HepG2 (cell line): ENCODE measurements around the gene CD300LG. TPM values are rescaled to one million over a fixed set of nuclear protein-coding genes. Genes with fewer than 3 reads are reported as not detected.

Experiments used
- ATAC-seq: fragments of 200-7000 bp; cut with Tn5 transposase; 3 replicates; pipeline ENCODE4 v1.9.1; 2020; ENCODE audit warnings: mild to moderate bottlenecking, moderate library complexity
- BruUV-seq: library from RNA; stranded (reverse); fragments of 400-500 nt; replicated peaks from 2 replicates; lab custom pipeline; 2021; lab: Mats Ljungman, UMichigan
- CTCF ChIA-PET: fragments of 300-600 bp; formaldehyde crosslinking; extraction: SDS; loops from one replicate; lab custom pipeline; 2021; ENCODE audit warnings: low total read pairs, inconsistent platforms, low intra/inter-chr PET ratio; lab: Yijun Ruan, JAX
- POLR2A ChIA-PET: fragments of 350-600 bp; sonication (Branson Sonifier 250); formaldehyde crosslinking; loops from one replicate; lab custom pipeline; 2020; ENCODE audit warnings: antibody characterized with exemption, inconsistent platforms; lab: Yijun Ruan, JAX
- DNase-seq: peaks from one replicate; pipeline ENCODE4 v3.0.0-alpha.2; 2015; ENCODE audit warnings: low spot score
- FAIRE-seq: peaks from 3 replicates; lab custom pipeline; 2011; peaks lifted over from hg19 to GRCh38; lab: Jason Lieb, UNC
- H2AFZ ChIP-seq: one replicate; pipeline ENCODE4 v1.6.1; 2011; ENCODE audit warnings: low read length, inconsistent platforms
- H3K27ac ChIP-seq: fragments of 300-600 bp; 3 replicates; pipeline ENCODE4 v1.8.0; 2011; ENCODE audit warnings: mixed run types, mild to moderate bottlenecking, mixed read lengths, low read length, inconsistent platforms; ENCODE audit not compliant: insufficient read depth; ENCODE audit errors: extremely low read length
- H3K27me3 ChIP-seq, 2 experiments: fragments of 200-600 bp in 1 of 2; 2 replicates in 1 of 2; 3 replicates in 1 of 2; pipeline versions ENCODE4 v1.6.0 to v1.8.0; 2011; ENCODE audit warnings: low read length in 2 of 2, mild to moderate bottlenecking in 2 of 2, moderate library complexity in 2 of 2, inconsistent platforms in 1 of 2; ENCODE audit not compliant: insufficient read depth in 2 of 2, control insufficient read depth in 1 of 2
- H3K36me3 ChIP-seq, 2 experiments: fragments of 200-600 bp in 1 of 2; replicated peaks in 1 of 2; 2 replicates in 1 of 2; 3 replicates in 1 of 2; pipeline versions ENCODE4 v1.5.1 to v1.8.0; 2011; ENCODE audit warnings: low read length in 2 of 2, inconsistent platforms in 1 of 2; ENCODE audit not compliant: insufficient read depth in 2 of 2, control insufficient read depth in 1 of 2
- H3K4me1 ChIP-seq: 2 replicates; pipeline ENCODE4 v1.5.1; 2012; ENCODE audit warnings: low read length, inconsistent platforms; ENCODE audit not compliant: insufficient read depth
- H3K4me2 ChIP-seq: 2 replicates; pipeline ENCODE4 v1.6.0; 2011; ENCODE audit warnings: low read depth, low read length, inconsistent platforms
- H3K4me3 ChIP-seq, 3 experiments: fragments of 200-600 bp in 1 of 3; sonication (generic), shearing (Covaris generic) in 1 of 3; replicated peaks in 1 of 3; 2 replicates each; pipeline ENCODE4 v1.5.1; 2011 to 2016; ENCODE audit warnings: low read length in 3 of 3, inconsistent platforms in 2 of 3, low read depth in 2 of 3, mild to moderate bottlenecking in 2 of 3, control low read depth in 1 of 3, mixed read lengths in 1 of 3; ENCODE audit not compliant: insufficient read depth in 1 of 3
- H3K79me2 ChIP-seq: one replicate; pipeline ENCODE4 v1.6.1; 2011; ENCODE audit warnings: low read length, inconsistent platforms; ENCODE audit not compliant: insufficient read depth
- H3K9ac ChIP-seq: 2 replicates; pipeline ENCODE4 v1.6.0; 2011; ENCODE audit warnings: mild to moderate bottlenecking, low read depth, low read length, inconsistent platforms; ENCODE audit not compliant: insufficient read depth
- H3K9me3 ChIP-seq: 2 replicates; pipeline ENCODE4 v1.5.1; 2012; ENCODE audit warnings: mild to moderate bottlenecking, low read length
- H4K20me1 ChIP-seq: 2 replicates; pipeline ENCODE4 v1.6.0; 2011; ENCODE audit warnings: inconsistent platforms, mild to moderate bottlenecking, low read length, moderate library complexity; ENCODE audit not compliant: insufficient read depth
- ATAD3A ChIP-seq: sonication (generic); formaldehyde crosslinking; IDR thresholded peaks from 2 replicates; pipeline ENCODE4 v1.4.0; 2020; ENCODE audit warnings: missing genetic modification reagents
- CBX5 ChIP-seq: sonication (generic); formaldehyde crosslinking; IDR thresholded peaks from 2 replicates; pipeline ENCODE4 v1.4.0; 2020; ENCODE audit warnings: missing genetic modification reagents, borderline replicate concordance
- HOXA5 ChIP-seq: sonication (generic); formaldehyde crosslinking; IDR thresholded peaks from 2 replicates; pipeline ENCODE4 v1.4.0; 2020; ENCODE audit warnings: missing genetic modification reagents
- MEIS1 ChIP-seq: sonication (generic); formaldehyde crosslinking; IDR thresholded peaks from 2 replicates; pipeline ENCODE4 v1.9.0; 2021; ENCODE audit warnings: mild to moderate bottlenecking, missing genetic modification reagents, moderate library complexity, borderline replicate concordance
- MXD4 ChIP-seq: IDR thresholded peaks from 2 replicates; pipeline ENCODE4 v1.6.1; 2016; ENCODE audit warnings: mild to moderate bottlenecking, missing biosample characterization, missing genetic modification reagents
- NFYB ChIP-seq: sonication (generic); formaldehyde crosslinking; IDR thresholded peaks from 2 replicates; pipeline ENCODE4 v1.4.0; 2020; ENCODE audit warnings: missing genetic modification reagents
- PBX3 ChIP-seq: sonication (generic); formaldehyde crosslinking; IDR thresholded peaks from 2 replicates; pipeline ENCODE4 v1.8.1; 2023; ENCODE audit warnings: missing genetic modification reagents, inconsistent platforms, borderline replicate concordance
- SALL2 ChIP-seq: sonication (generic); formaldehyde crosslinking; IDR thresholded peaks from 2 replicates; pipeline ENCODE4 v1.8.1; 2023; ENCODE audit warnings: mild to moderate bottlenecking, missing genetic modification reagents, inconsistent platforms
- SSRP1 ChIP-seq: IDR thresholded peaks from 2 replicates; pipeline ENCODE4 v1.6.1; 2016; ENCODE audit warnings: control low read depth
- SUZ12 ChIP-seq: fragments of 150-350 bp; IDR thresholded peaks from 2 replicates; pipeline ENCODE4 v1.6.1; 2014; ENCODE audit warnings: low read depth, low read length
- THYN1 ChIP-seq: sonication (generic); formaldehyde crosslinking; IDR thresholded peaks from 2 replicates; pipeline ENCODE4 v1.8.1; 2023; ENCODE audit warnings: low read depth, mild to moderate bottlenecking, moderate library complexity, missing genetic modification reagents, borderline replicate concordance
- XBP1 ChIP-seq: sonication (generic); formaldehyde crosslinking; IDR thresholded peaks from 2 replicates; pipeline ENCODE4 v1.5.0; 2020; ENCODE audit warnings: missing genetic modification reagents
- ZBTB21 ChIP-seq: sonication (generic); formaldehyde crosslinking; IDR thresholded peaks from 2 replicates; pipeline ENCODE4 v1.4.0; 2020; ENCODE audit warnings: missing genetic modification reagents
- ZNF34 ChIP-seq: sonication (generic); formaldehyde crosslinking; IDR thresholded peaks from 2 replicates; pipeline ENCODE4 v1.4.0; 2020; ENCODE audit warnings: mild to moderate bottlenecking, missing genetic modification reagents, borderline replicate concordance
- ZNF800 ChIP-seq: sonication (generic); formaldehyde crosslinking; IDR thresholded peaks from 2 replicates; pipeline ENCODE4 v1.4.0; 2020; ENCODE audit warnings: missing genetic modification reagents
- in situ Hi-C: cut with HindIII; loops from 2 replicates; pipeline ENCODE4 v1.10.0; 2017; ENCODE audit warnings: low pct_unique_long_range_greater_than_20kb; ENCODE audit not compliant: extremely low pct_ligation_motif_present
- intact Hi-C: fragments of 100-400 bp; cut with micrococcal nuclease; formaldehyde crosslinking; loops from one replicate; pipeline ENCODE4 v1.10.0; 2022; ENCODE audit not compliant: unreplicated experiment
- polyA plus RNA-seq, 8 experiments: library from polyadenylated mRNA; depleted of rRNA in 3 of 8; stranded (reverse) in 7 of 8; unstranded in 1 of 8; fragments of >200 nt; fragmentation: Illumina TruSeq in 4 of 8; extraction: Trizol in 4 of 8; gene quantifications; 2 replicates each; pipeline versions ENCODE4 v1.2.1 to v1.2.3, GENCODE V29; 2011 to 2016; ENCODE audit warnings: low read depth in 4 of 8, missing spikeins in 1 of 8, mixed read lengths in 1 of 8; ENCODE audit not compliant: insufficient read depth in 1 of 8
- total RNA-seq, 5 experiments: library from RNA; depleted of rRNA; stranded (reverse); fragments of >200 nt; fragmentation: Illumina TruSeq; extraction: Trizol; gene quantifications; 2 replicates each; pipeline ENCODE4 v1.2.3, GENCODE V29; 2016; ENCODE audit warnings: low read depth in 1 of 5

CD300LG gene
- total and polyA plus RNA-seq, 2 of the 13 experiments (the other 11 are each of a cell fraction or from before 2014, with no cell fraction given) = not detected

- no peaks in the 10 kb centered on the region for H3K36me3 ChIP-seq
- intact Hi-C loops = no loop called here
- no peak for TF ChIP-seq SUZ12
- TF ChIP-seq PBX3 (CRISPR knock-in tag) = no peak
- TF ChIP-seq SALL2 (CRISPR knock-in tag) = no peak
- no peak for TF ChIP-seq ATAD3A (CRISPR knock-in tag)
- no peak for TF ChIP-seq THYN1 (CRISPR knock-in tag)
- TF ChIP-seq XBP1 (CRISPR knock-in tag) = no peak
- no peak for TF ChIP-seq ZNF800 (CRISPR knock-in tag)
- TF ChIP-seq SSRP1 = no peak
- TF ChIP-seq ZNF34 (CRISPR knock-in tag) = no peak
- TF ChIP-seq CBX5 (CRISPR knock-in tag) = no peak
- TF ChIP-seq MEIS1 = no peak
- TF ChIP-seq ZBTB21 = no peak
- TF ChIP-seq HOXA5 (CRISPR knock-in tag) = no peak
- no peak for TF ChIP-seq NFYB
- TF ChIP-seq MXD4 (CRISPR knock-in tag) = no peak
- TF ChIP-seq, all 625 proteins: peak for 0
- Histone ChIP-seq H3K9ac (no peak overlapping the region), H3K27ac (no peak overlapping the region), H2AFZ (no peak overlapping the region), H3K4me3 (no peak overlapping the region), H3K27me3 (0 out of 5 replicates have a peak, but pooled peaks cover 0 to 8% of the 10 kb centered on the region in 2 experiments), H4K20me1 (no peaks in the 10 kb centered on the region), H3K9me3 (no peaks in the 10 kb centered on the region), H3K4me2 (no peak overlapping the region), H3K79me2 (no peaks in the 10 kb centered on the region), H3K4me1 (peaks cover 41% of the 10 kb centered on the region)
- in situ Hi-C loops = no loop called here
- peak; percentile 42 for FAIRE-seq
- BruUV-seq = no TSS peak
- ATAC-seq = no peak
- POLR2A ChIA-PET = no interaction called here
- CTCF ChIA-PET = no interaction called here
- no peak for DNase-seq
Observed at GRCh38 chr17:43805117-43805516, 41.9 kb upstream of the CD300LG start.
